ENCODE measurements around the gene SIPA1L3. TPM values are rescaled to one million over a fixed set of nuclear protein-coding genes. Genes with fewer than 3 reads are reported as not detected.

The SIPA1L3 gene
- total RNA-seq, 1 donor from 2014 or later, result 63.2 TPM

GRCh38 chr19:38043649-38044144 lies 136.7 kb downstream of the SIPA1L3 start:
- no peak overlapping the region for H3K27ac ChIP-seq
- TF ChIP-seq CTCF (IDR thresholded peaks at IDR 0.05), result no peak
- intact Hi-C loops (cut with DNase I), result no loop called here
- ATAC-seq (no peak), DNase-seq (no peak)
- H3K4me3 ChIP-seq, result no peak overlapping the region
- H3K4me1 ChIP-seq, result peaks cover 13% of the 10 kb centered on the region
- no peaks in the 10 kb centered on the region for H3K9me3 ChIP-seq
- no peaks in the 10 kb centered on the region for H3K36me3 ChIP-seq
- H3K27me3 ChIP-seq (ENCODE audit: low read depth), result no peaks in the 10 kb centered on the region

GRCh38 chr19:38044267-38045111 lies 137.5 kb downstream of the SIPA1L3 start:
- intact Hi-C loops (cut with DNase I), result no loop called here
- no peaks in the 10 kb centered on the region for H3K27me3 ChIP-seq (ENCODE audit: low read depth)
- TF ChIP-seq CTCF (IDR thresholded peaks at IDR 0.05), result no peak
- ATAC-seq (no peak), DNase-seq (no peak)
- peaks cover 13% of the 10 kb centered on the region for H3K4me1 ChIP-seq
- no peak overlapping the region for H3K27ac ChIP-seq
- H3K36me3 ChIP-seq, result no peaks in the 10 kb centered on the region
- no peak overlapping the region for H3K4me3 ChIP-seq
- no peaks in the 10 kb centered on the region for H3K9me3 ChIP-seq

- no peaks in the 10 kb centered on the region for H3K36me3 ChIP-seq
- no peak for ATAC-seq
- no peak overlapping the region for H3K4me3 ChIP-seq
- H3K27ac ChIP-seq, result no peak overlapping the region
- DNase-seq, result no peak
- intact Hi-C loops (cut with DNase I), result no loop called here
- peaks cover 13% of the 10 kb centered on the region for H3K4me1 ChIP-seq
- TF ChIP-seq CTCF (IDR thresholded peaks at IDR 0.05), result no peak
- H3K27me3 ChIP-seq (ENCODE audit: low read depth), result no peaks in the 10 kb centered on the region
- H3K9me3 ChIP-seq, result no peaks in the 10 kb centered on the region
Observed at GRCh38 chr19:38045554-38046253, 138.7 kb downstream of the SIPA1L3 start.

GRCh38 chr19:38046254-38047048 lies 139.4 kb downstream of the SIPA1L3 start:
- H3K27me3 ChIP-seq (ENCODE audit: low read depth), result no peaks in the 10 kb centered on the region
- intact Hi-C loops (cut with DNase I), result no loop called here
- no peaks in the 10 kb centered on the region for H3K9me3 ChIP-seq
- peaks cover 13% of the 10 kb centered on the region for H3K4me1 ChIP-seq
- ATAC-seq, result no peak
- no peak for TF ChIP-seq CTCF (IDR thresholded peaks at IDR 0.05)
- H3K27ac ChIP-seq, result peak overlapping the region; percentile 2
- no peaks in the 10 kb centered on the region for H3K36me3 ChIP-seq
- DNase-seq, result no peak
- no peak overlapping the region for H3K4me3 ChIP-seq

GRCh38 chr19:38047049-38047438 lies 140.0 kb downstream of the SIPA1L3 start:
- Histone ChIP-seq H3K36me3 (no peaks in the 10 kb centered on the region), H3K9me3 (no peaks in the 10 kb centered on the region), H3K27me3 (ENCODE audit: low read depth) (no peaks in the 10 kb centered on the region), H3K4me3 (no peak overlapping the region), H3K4me1 (peaks cover 13% of the 10 kb centered on the region), H3K27ac (peak overlapping the region; percentile 2)
- ATAC-seq (no peak), DNase-seq (no peak)
- no peak for TF ChIP-seq CTCF (IDR thresholded peaks at IDR 0.05)
- intact Hi-C loops (cut with DNase I), result no loop called here
